Left lung (tissue), 14 donors: ENCODE results near the gene NDUFAF7. TPM values are rescaled to one million over a fixed set of nuclear protein-coding genes. Genes with fewer than 3 reads are reported as not detected.

Experiments used
- ATAC-seq: fragments of 200-7000 bp; cut with Tn5 transposase; one replicate; pipeline ENCODE4 v1.9.1; 2020; ENCODE audit warnings: moderate library complexity
- DNase-seq, 4 donors: peaks; one replicate each; pipeline ENCODE4 v3.0.0-alpha.2; 2013 to 2020
- H3K27ac ChIP-seq, 2 donors: fragments of 200-600 bp; sonication (generic) in 1 of 2; one replicate each; pipeline versions ENCODE4 v1.5.0 to v1.8.0; 2020 to 2021
- H3K27me3 ChIP-seq, 2 donors: fragments of 200-600 bp; sonication (generic) in 1 of 2; one replicate each; pipeline versions ENCODE4 v1.5.0 to v1.8.0; 2020 to 2021
- H3K36me3 ChIP-seq, 2 donors: fragments of 200-600 bp; sonication (generic) in 1 of 2; one replicate each; pipeline versions ENCODE4 v1.5.0 to v1.8.0; 2020 to 2021
- H3K4me1 ChIP-seq, 2 donors: fragments of 200-600 bp; one replicate each; pipeline ENCODE4 v1.8.0; 2021
- H3K4me3 ChIP-seq, 2 donors: fragments of 200-600 bp; sonication (generic) in 1 of 2; one replicate each; pipeline versions ENCODE4 v1.5.0 to v1.8.0; 2020 to 2021; ENCODE audit warnings: mild to moderate bottlenecking in 1 of 2
- H3K9me3 ChIP-seq, 2 donors: fragments of 200-600 bp; sonication (generic) in 1 of 2; one replicate each; pipeline versions ENCODE4 v1.5.0 to v1.8.0; 2020 to 2021
- CTCF ChIP-seq, 2 donors: fragments of 200-600 bp; sonication (generic) in 1 of 2; IDR thresholded peaks; one replicate each; pipeline versions ENCODE4 v1.5.0 to v1.8.0; 2021; ENCODE audit warnings: antibody characterized with exemption in 2 of 2
- intact Hi-C, 2 donors: fragments of 100-400 bp; cut with DNase I; formaldehyde crosslinking; loops; one replicate each; pipeline versions ENCODE4 v1.11.2 to v1.14.2; 2022
- long read RNA-seq, 12 donors: library from polyadenylated mRNA in 2 of 12; unstranded in 2 of 12; transcript quantifications; one replicate each; pipeline ENCODE4 v2.0.0 and lab custom pipeline, GENCODE V29; 2019 to 2026
- polyA plus RNA-seq, 6 donors: library from polyadenylated mRNA; unstranded; fragments of 120-200 nt; gene quantifications; one replicate each; pipeline ENCODE4 v1.2.1, GENCODE V29; 2013; ENCODE audit not compliant: insufficient read length in 6 of 6
- total RNA-seq, 2 donors: library from RNA; stranded (reverse); fragmentation: NEBNext Ultra II Directional; extraction: Animal tissue kit (Norgen Biotek cat#: 25700); gene quantifications; one replicate each; pipeline ENCODE4 v1.2.1, GENCODE V29; 2021
- donor health status: DM: no; HTN: yes; CAD: no.
- donor health status: DM: no; HTN: no; CAD: no.

NDUFAF7 gene
- total RNA-seq (10 to 100 TPM; 12.3 to 17.4 TPM), polyA plus RNA-seq (10 to 100 TPM; 27.3 to 41.8 (median 31.6) TPM)
- long read RNA-seq, donor 1, partial matches to known transcripts: 18 of 18 reads
- long read RNA-seq, donor 1, other reads (novel, unspliced or antisense): 0 of 18 reads
- long read RNA-seq, donor 2, partial matches to known transcripts: 8 of 11 reads
- long read RNA-seq, donor 2, other reads (novel, unspliced or antisense): 0 of 11 reads
- long read RNA-seq, donor 3, partial matches to known transcripts: 0 of 4 reads
- long read RNA-seq, donor 3, other reads (novel, unspliced or antisense): 0 of 4 reads
- long read RNA-seq, donor 4, partial matches to known transcripts: 0 of 5 reads
- long read RNA-seq, donor 4, other reads (novel, unspliced or antisense): 3 of 5 reads
- long read RNA-seq, donor 5, partial matches to known transcripts: 9 of 11 reads
- long read RNA-seq, donor 5, other reads (novel, unspliced or antisense): 0 of 11 reads
- long read RNA-seq, donor 6, partial matches to known transcripts: 5 of 5 reads
- long read RNA-seq, donor 6, other reads (novel, unspliced or antisense): 0 of 5 reads
- long read RNA-seq, donor 7, partial matches to known transcripts: 0 of 1 reads
- long read RNA-seq, donor 7, other reads (novel, unspliced or antisense): 0 of 1 reads
- long read RNA-seq, donor 8, partial matches to known transcripts: 0 of 3 reads
- long read RNA-seq, donor 8, other reads (novel, unspliced or antisense): 0 of 3 reads
- long read RNA-seq, donor 9: 0 reads
- long read RNA-seq, donor 10, transcript NDUFAF7-201 (10 exons, 2,176 nt): major isoform, 5 of 7 reads
- long read RNA-seq, donor 10, partial matches to known transcripts: 0 of 7 reads
- long read RNA-seq, donor 10, other reads (novel, unspliced or antisense): 2 of 7 reads
- long read RNA-seq, donor 11, partial matches to known transcripts: 0 of 2 reads
- long read RNA-seq, donor 11, other reads (novel, unspliced or antisense): 0 of 2 reads
- long read RNA-seq, donor 12, partial matches to known transcripts: 0 of 1 reads
- long read RNA-seq, donor 12, other reads (novel, unspliced or antisense): 0 of 1 reads

GRCh38 chr2:37231241-37232130, at the start of gene NDUFAF7, which contains the start of gene CEBPZ:
NDUFAF7 (plus strand) TSS chr2:37231658; CDS start chr2:37231706, 48 bp downstream.
CEBPZ (minus strand) TSS chr2:37231596; CDS start chr2:37231567, 29 bp downstream.
- no peaks in the 10 kb centered on the region for H3K27me3 ChIP-seq
- H3K36me3 ChIP-seq: peaks cover 0 to 34% of the 10 kb centered on the region in 2 donors
- DNase-seq: peak; percentile 91 to 95 (median 94)
- no peak for TF ChIP-seq CTCF (IDR thresholded peaks at IDR 0.05)
- intact Hi-C loops: no loop called here
- peaks cover 18 to 56% of the 10 kb centered on the region in 2 donors for H3K4me1 ChIP-seq
- peak within 1 kb of the TSS; percentile 91 to 92 for H3K27ac ChIP-seq
- peak within 1 kb of the TSS; percentile 65 to 78 for H3K4me3 ChIP-seq
- peak; percentile 99 for ATAC-seq
- no peaks in the 10 kb centered on the region for H3K9me3 ChIP-seq

- no peaks in the 10 kb centered on the region for H3K4me1 ChIP-seq
- H3K27me3 ChIP-seq: no peaks in the 10 kb centered on the region
- no peak overlapping the region for H3K4me3 ChIP-seq
- no peak for TF ChIP-seq CTCF (IDR thresholded peaks at IDR 0.05)
- ATAC-seq (no peak), DNase-seq (no peak)
- H3K27ac ChIP-seq: no peak overlapping the region
- intact Hi-C loops: no loop called here
- no peaks in the 10 kb centered on the region for H3K9me3 ChIP-seq
- no peaks in the 10 kb centered on the region for H3K36me3 ChIP-seq
These were observed 49.5 kb upstream of the NDUFAF7 start for GRCh38 chr2:37181726-37182684.

GRCh38 chr2:37188570-37188969, 42.9 kb upstream of the NDUFAF7 start, which contains the start of gene SULT6B1:
SULT6B1 (minus strand) TSS chr2:37188670; CDS start chr2:37188640, 30 bp downstream.
- H3K27ac ChIP-seq: peak within 1 kb of the TSS in 1 of 2 donors; percentile 88
- ATAC-seq (no peak), DNase-seq (no peak)
- H3K4me1 ChIP-seq: peaks cover 0 to 20% of the 10 kb centered on the region in 2 donors
- H3K4me3 ChIP-seq: no peak within 1 kb of the TSS
- intact Hi-C loops: no loop called here
- no peaks in the 10 kb centered on the region for H3K9me3 ChIP-seq
- H3K36me3 ChIP-seq: no peaks in the 10 kb centered on the region
- TF ChIP-seq CTCF (IDR thresholded peaks at IDR 0.05): no peak
- no peaks in the 10 kb centered on the region for H3K27me3 ChIP-seq
